ENCODE measurements around the gene SMARCA2. TPM values are rescaled to one million over a fixed set of nuclear protein-coding genes. Genes with fewer than 3 reads are reported as not detected.
A peak's percentile ranks its signal among the peaks of the same experiment; 100 is the strongest.

SMARCA2 gene
- 10 to 100 TPM; 76.7 to 99.0 (median 89.8) TPM for total RNA-seq

- peak; percentile 89 to 98 for TF ChIP-seq POLR2AphosphoS5 (IDR thresholded peaks at IDR 0.05)
- peak; percentile 82 for TF ChIP-seq POLR2A (IDR thresholded peaks at IDR 0.05; ENCODE audit: low read depth)
- TF ChIP-seq EP300 (IDR thresholded peaks at IDR 0.05): no peak
- TF ChIP-seq CTCF (IDR thresholded peaks at IDR 0.05): no peak
- intact Hi-C loops (cut with DNase I): loop anchor here (5.0 to 10.0 kb wide), 3 partner anchors 37 to 800 kb away; no protein-coding TSS in a partner anchor
- peak within 1 kb of the TSS; percentile 83 to 95 (median 88) for H3K4me3 ChIP-seq
- H3K4me1 ChIP-seq: peaks cover 28 to 33% (median 31%) of the 10 kb centered on the region in 4 donors
- DNase-seq (ENCODE audit: extremely low spot score): peak; percentile 98
- under 1% methylated on average over 46 of the region's 71 CpGs for WGBS
- no peaks in the 10 kb centered on the region for H3K36me3 ChIP-seq
- no peaks in the 10 kb centered on the region for H3K27me3 ChIP-seq
- H3K9me3 ChIP-seq: no peaks in the 10 kb centered on the region
- peak within 1 kb of the TSS; percentile 95 to 100 (median 98) for H3K27ac ChIP-seq (replicated peaks in 1 of 4)
Measured at GRCh38 chr9:2014696-2015580, at the start of gene SMARCA2. Gene SMARCA2, plus strand, starts transcription at chr9:2015347. Its CDS starts 13,676 bp downstream, at chr9:2029023.

DNA sequence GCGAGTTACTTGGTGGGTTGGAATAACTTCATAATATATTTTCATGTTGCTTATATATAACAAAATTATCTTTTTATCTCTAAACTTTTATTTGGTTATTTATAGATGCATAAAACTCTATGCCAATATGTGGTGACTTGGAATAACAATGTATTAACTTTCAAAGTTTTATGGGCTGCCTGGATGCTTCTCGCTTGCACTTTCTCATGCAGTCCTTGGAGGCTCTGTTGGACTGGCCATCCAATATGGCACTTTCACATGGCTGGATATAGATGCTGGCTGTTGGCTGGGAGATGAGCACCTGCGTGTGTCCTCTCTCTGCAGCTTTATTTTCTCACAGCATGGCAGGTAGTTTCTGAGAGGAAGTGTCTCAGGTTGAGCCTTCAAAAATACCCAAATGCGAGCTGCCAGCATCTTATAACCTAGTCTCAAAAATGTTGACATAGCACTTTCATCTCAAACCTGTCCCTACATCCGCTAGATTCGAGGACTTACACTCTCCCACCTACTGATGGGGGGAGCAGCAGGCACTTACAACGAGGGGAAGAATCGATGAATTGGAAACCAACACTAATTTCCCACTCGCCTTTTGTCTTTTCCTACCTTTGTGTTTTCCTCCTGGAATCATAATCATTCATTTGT, 48.3 kb upstream of the SMARCA2 start:
- Histone ChIP-seq H3K4me3 (no peak overlapping the region), H3K36me3 (no peaks in the 10 kb centered on the region), H3K27me3 (no peaks in the 10 kb centered on the region), H3K4me1 (no peaks in the 10 kb centered on the region), H3K27ac (replicated peaks in 1 of 4) (no peak overlapping the region), H3K9me3 (no peaks in the 10 kb centered on the region)
- no peak for DNase-seq (ENCODE audit: extremely low spot score)
- intact Hi-C loops (cut with DNase I): no loop called here
- WGBS: 89% methylated on average over 9 of the region's 9 CpGs
- TF ChIP-seq CTCF (IDR thresholded peaks at IDR 0.05) (no peak), POLR2AphosphoS5 (IDR thresholded peaks at IDR 0.05) (no peak), EP300 (IDR thresholded peaks at IDR 0.05) (no peak), POLR2A (IDR thresholded peaks at IDR 0.05; ENCODE audit: low read depth) (no peak)

DNA sequence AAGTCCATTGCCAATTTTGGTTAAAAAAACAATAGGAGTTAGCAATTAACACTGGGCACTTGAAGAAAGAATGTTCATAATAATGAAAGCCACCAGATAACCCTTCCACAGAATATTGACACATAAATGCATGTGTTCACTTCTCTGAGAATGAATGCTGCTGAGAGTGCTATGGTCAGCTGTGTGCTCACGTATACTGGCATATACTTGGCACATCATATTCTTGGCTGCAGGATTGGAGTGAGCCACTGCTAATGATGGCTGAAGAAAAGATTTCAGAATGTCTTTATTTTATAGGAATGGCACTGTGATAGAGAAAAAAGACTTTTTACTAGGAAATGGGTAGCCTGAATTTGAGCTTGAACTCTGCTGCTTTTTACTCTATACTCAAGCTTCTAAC, 46.0 kb upstream of the SMARCA2 start:
- TF ChIP-seq CTCF (IDR thresholded peaks at IDR 0.05): no peak
- TF ChIP-seq EP300 (IDR thresholded peaks at IDR 0.05): no peak
- no peak for TF ChIP-seq POLR2AphosphoS5 (IDR thresholded peaks at IDR 0.05)
- no peak for TF ChIP-seq POLR2A (IDR thresholded peaks at IDR 0.05; ENCODE audit: low read depth)
- Histone ChIP-seq H3K9me3 (no peaks in the 10 kb centered on the region), H3K27ac (replicated peaks in 1 of 4) (no peak overlapping the region), H3K4me3 (no peak overlapping the region), H3K4me1 (no peaks in the 10 kb centered on the region), H3K27me3 (no peaks in the 10 kb centered on the region), H3K36me3 (no peaks in the 10 kb centered on the region)
- WGBS: 42% methylated on average over 1 of the region's 1 CpG
- intact Hi-C loops (cut with DNase I): no loop called here
- no peak for DNase-seq (ENCODE audit: extremely low spot score)

DNA sequence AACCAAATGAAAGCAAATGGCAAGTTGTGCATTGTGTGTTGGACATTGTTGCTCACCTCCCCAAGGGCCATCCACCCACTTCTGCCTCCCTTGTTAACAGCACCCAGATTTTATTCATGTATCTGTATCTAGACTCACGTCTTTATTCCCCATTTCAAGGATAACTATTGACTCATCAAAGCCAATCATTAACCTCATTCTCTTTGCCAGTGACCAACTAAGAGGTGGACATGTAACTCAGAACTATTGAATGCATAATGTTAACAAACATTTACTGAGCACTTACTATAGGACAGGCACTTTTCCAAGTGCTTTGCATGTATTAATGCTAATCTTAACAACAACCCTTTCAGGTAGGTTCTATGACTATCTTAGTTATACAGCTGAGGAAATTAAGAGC, 45.2 kb upstream of the SMARCA2 start:
- Histone ChIP-seq H3K27me3 (no peaks in the 10 kb centered on the region), H3K36me3 (no peaks in the 10 kb centered on the region), H3K27ac (replicated peaks in 1 of 4) (no peak overlapping the region), H3K4me1 (no peaks in the 10 kb centered on the region), H3K4me3 (no peak overlapping the region), H3K9me3 (no peaks in the 10 kb centered on the region)
- WGBS: 81% methylated on average over 1 of the region's 1 CpG
- intact Hi-C loops (cut with DNase I): no loop called here
- no peak for DNase-seq (ENCODE audit: extremely low spot score)
- TF ChIP-seq EP300 (IDR thresholded peaks at IDR 0.05) (no peak), CTCF (IDR thresholded peaks at IDR 0.05) (no peak), POLR2AphosphoS5 (IDR thresholded peaks at IDR 0.05) (no peak), POLR2A (IDR thresholded peaks at IDR 0.05; ENCODE audit: low read depth) (no peak)

Measured in esophagus muscularis mucosa (tissue), 4 donors.